ENCODE measurements around the gene AGTR2. TPM values are rescaled to one million over a fixed set of nuclear protein-coding genes. Genes with fewer than 3 reads are reported as not detected.
"Not testable (repeated sequence)": the region's sequence is repeated elsewhere in the genome, so short reads cannot be mapped to it uniquely, and the experiment has no call there.

Gene AGTR2, protein sequence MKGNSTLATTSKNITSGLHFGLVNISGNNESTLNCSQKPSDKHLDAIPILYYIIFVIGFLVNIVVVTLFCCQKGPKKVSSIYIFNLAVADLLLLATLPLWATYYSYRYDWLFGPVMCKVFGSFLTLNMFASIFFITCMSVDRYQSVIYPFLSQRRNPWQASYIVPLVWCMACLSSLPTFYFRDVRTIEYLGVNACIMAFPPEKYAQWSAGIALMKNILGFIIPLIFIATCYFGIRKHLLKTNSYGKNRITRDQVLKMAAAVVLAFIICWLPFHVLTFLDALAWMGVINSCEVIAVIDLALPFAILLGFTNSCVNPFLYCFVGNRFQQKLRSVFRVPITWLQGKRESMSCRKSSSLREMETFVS
- total RNA-seq: under 1 TPM in 6 of 8 experiments, not detected in 2; 0.10 to 0.41 (median 0.14) TPM

GRCh38 chrX:116170511-116170910 lies at the start of gene AGTR2:
Gene AGTR2, plus strand, starts transcription at chrX:116170744. Its CDS starts 1,537 bp downstream, at chrX:116172281.
- Histone ChIP-seq H3K4me3 (no peak within 1 kb of the TSS), H3K4me1 (replicated peaks in 1 of 2) (no peaks in the 10 kb centered on the region), H3K27ac (no peak within 1 kb of the TSS)
- in situ Hi-C loops (cut with MboI; ENCODE audit: low pct_unique_long_range_greater_than_20kb in 2 of 9, low sequenced_read_pairs in 9 of 9, unreplicated experiment in 9 of 9): no loop called here
- 20 to 80% (median 38%) methylated on average over 1 to 3 of the region's 3 CpGs; no CpG with 5 or more reads in 5 of the 10 experiments for WGBS, 10 experiments
- no peak for ATAC-seq (replicated peaks in 6 of 8)

DNA sequence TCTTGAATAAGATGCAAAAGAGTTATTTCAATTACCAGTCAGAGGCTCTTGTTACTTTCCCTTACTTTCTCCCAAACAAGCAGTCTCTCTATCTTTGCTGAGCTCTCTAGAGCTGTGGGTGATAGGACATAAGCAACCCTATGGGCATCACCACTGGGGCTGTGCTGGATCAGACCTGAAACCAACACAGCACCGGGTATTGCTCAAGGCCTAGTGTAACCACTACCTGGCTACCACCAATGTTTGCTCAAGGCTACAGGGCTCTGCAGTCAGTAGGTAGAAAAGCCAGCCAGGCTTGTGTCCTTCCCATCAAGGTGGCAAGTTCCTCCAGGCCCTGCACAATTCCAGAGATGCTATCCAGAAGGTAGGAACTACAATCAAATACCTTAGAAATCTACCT lies 35.3 kb upstream of the AGTR2 start:
- Histone ChIP-seq H3K4me1 (replicated peaks in 1 of 2) (no peaks in the 10 kb centered on the region), H3K4me3 (no peak overlapping the region), H3K27ac (no peak overlapping the region)
- no peak for ATAC-seq (replicated peaks in 6 of 8)
- WGBS, 10 experiments: no CpG with 5 or more reads among the region's 1 CpG
- in situ Hi-C loops (cut with MboI; ENCODE audit: low pct_unique_long_range_greater_than_20kb in 2 of 9, low sequenced_read_pairs in 9 of 9, unreplicated experiment in 9 of 9): no loop called here

DNA sequence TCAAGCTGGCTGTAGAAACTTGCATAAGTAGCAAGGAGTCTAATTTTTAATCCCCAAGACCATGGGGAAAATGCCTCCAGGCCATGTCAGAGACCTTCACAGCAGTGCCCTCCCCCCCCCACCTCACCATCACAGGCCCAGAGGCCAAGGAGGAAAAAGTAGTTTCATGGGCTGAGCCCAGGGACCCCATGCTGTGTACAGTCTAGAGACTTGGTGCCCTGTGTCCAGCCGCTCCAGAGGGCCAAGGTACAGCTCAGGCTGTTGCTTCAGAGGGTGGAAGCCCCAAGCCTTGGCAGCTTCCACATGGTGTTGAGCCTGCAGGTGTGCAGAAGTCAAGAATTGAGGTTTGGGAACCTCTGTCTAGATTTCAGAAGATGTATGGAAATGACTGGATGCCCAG lies 29.3 kb upstream of the AGTR2 start:
- ATAC-seq (replicated peaks in 6 of 8); H3K27ac ChIP-seq; in situ Hi-C loops (cut with MboI; ENCODE audit: low pct_unique_long_range_greater_than_20kb in 2 of 9, low sequenced_read_pairs in 9 of 9, unreplicated experiment in 9 of 9); H3K4me3 ChIP-seq; H3K4me1 ChIP-seq (replicated peaks in 1 of 2): not testable (repeated sequence)
- WGBS, 10 experiments: no CpG with 5 or more reads among the region's 1 CpG

GRCh38 chrX:116142976-116143375 lies 27.6 kb upstream of the AGTR2 start:
- Histone ChIP-seq H3K27ac (no peak overlapping the region), H3K4me3 (no peak overlapping the region), H3K4me1 (replicated peaks in 1 of 2) (no peaks in the 10 kb centered on the region)
- in situ Hi-C loops (cut with MboI; ENCODE audit: low pct_unique_long_range_greater_than_20kb in 2 of 9, low sequenced_read_pairs in 9 of 9, unreplicated experiment in 9 of 9): no loop called here
- ATAC-seq (replicated peaks in 6 of 8): no peak
- WGBS, 10 experiments: 0 to 19% (median 0%) methylated on average over 1 to 2 of the region's 2 CpGs; no CpG with 5 or more reads in 6 of the 10 experiments

DNA sequence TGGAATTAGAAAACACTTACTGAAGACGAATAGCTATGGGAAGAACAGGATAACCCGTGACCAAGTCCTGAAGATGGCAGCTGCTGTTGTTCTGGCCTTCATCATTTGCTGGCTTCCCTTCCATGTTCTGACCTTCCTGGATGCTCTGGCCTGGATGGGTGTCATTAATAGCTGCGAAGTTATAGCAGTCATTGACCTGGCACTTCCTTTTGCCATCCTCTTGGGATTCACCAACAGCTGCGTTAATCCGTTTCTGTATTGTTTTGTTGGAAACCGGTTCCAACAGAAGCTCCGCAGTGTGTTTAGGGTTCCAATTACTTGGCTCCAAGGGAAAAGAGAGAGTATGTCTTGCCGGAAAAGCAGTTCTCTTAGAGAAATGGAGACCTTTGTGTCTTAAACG lies 2.4 kb downstream of the AGTR2 start:
- no peak for ATAC-seq (replicated peaks in 6 of 8)
- Histone ChIP-seq H3K4me3 (no peak overlapping the region), H3K4me1 (replicated peaks in 1 of 2) (no peaks in the 10 kb centered on the region), H3K27ac (no peak overlapping the region)
- WGBS, 10 experiments: 0 to 100% (median 69%) methylated on average over 1 to 9 of the region's 9 CpGs; no CpG with 5 or more reads in 2 of the 10 experiments
- in situ Hi-C loops (cut with MboI; ENCODE audit: low pct_unique_long_range_greater_than_20kb in 2 of 9, low sequenced_read_pairs in 9 of 9, unreplicated experiment in 9 of 9): no loop called here

GRCh38 chrX:116181300-116181699 lies 10.8 kb downstream of the AGTR2 start:
- H3K4me1 ChIP-seq (replicated peaks in 1 of 2): no peaks in the 10 kb centered on the region
- in situ Hi-C loops (cut with MboI; ENCODE audit: low pct_unique_long_range_greater_than_20kb in 2 of 9, low sequenced_read_pairs in 9 of 9, unreplicated experiment in 9 of 9): no loop called here
- ATAC-seq (replicated peaks in 6 of 8): no peak
- WGBS, 10 experiments: 50% methylated on average over 1 of the region's 1 CpG; no CpG with 5 or more reads in 9 of the 10 experiments
- H3K27ac ChIP-seq: no peak overlapping the region
- H3K4me3 ChIP-seq: no peak overlapping the region

GRCh38 chrX:116185163-116185562 lies 14.6 kb downstream of the AGTR2 start:
- Histone ChIP-seq H3K4me3 (no peak overlapping the region), H3K27ac (no peak overlapping the region), H3K4me1 (replicated peaks in 1 of 2) (no peaks in the 10 kb centered on the region)
- ATAC-seq (replicated peaks in 6 of 8): no peak
- in situ Hi-C loops (cut with MboI; ENCODE audit: low pct_unique_long_range_greater_than_20kb in 2 of 9, low sequenced_read_pairs in 9 of 9, unreplicated experiment in 9 of 9): no loop called here

- Histone ChIP-seq H3K4me1 (replicated peaks in 1 of 2) (no peaks in the 10 kb centered on the region), H3K27ac (no peak overlapping the region), H3K4me3 (no peak overlapping the region)
- in situ Hi-C loops (cut with MboI; ENCODE audit: low pct_unique_long_range_greater_than_20kb in 2 of 9, low sequenced_read_pairs in 9 of 9, unreplicated experiment in 9 of 9): no loop called here
- no peak for ATAC-seq (replicated peaks in 6 of 8)
Observed at GRCh38 chrX:116194649-116195048, 24.1 kb downstream of the AGTR2 start.

GRCh38 chrX:116198235-116198634 lies 27.7 kb downstream of the AGTR2 start:
- no peak overlapping the region for H3K4me3 ChIP-seq
- ATAC-seq (replicated peaks in 6 of 8): no peak
- no peak overlapping the region for H3K27ac ChIP-seq
- in situ Hi-C loops (cut with MboI; ENCODE audit: low pct_unique_long_range_greater_than_20kb in 2 of 9, low sequenced_read_pairs in 9 of 9, unreplicated experiment in 9 of 9): no loop called here
- WGBS, 10 experiments: 0 to 100% (median 24%) methylated on average over 1 to 3 of the region's 3 CpGs; no CpG with 5 or more reads in 7 of the 10 experiments
- H3K4me1 ChIP-seq (replicated peaks in 1 of 2): no peaks in the 10 kb centered on the region

DNA sequence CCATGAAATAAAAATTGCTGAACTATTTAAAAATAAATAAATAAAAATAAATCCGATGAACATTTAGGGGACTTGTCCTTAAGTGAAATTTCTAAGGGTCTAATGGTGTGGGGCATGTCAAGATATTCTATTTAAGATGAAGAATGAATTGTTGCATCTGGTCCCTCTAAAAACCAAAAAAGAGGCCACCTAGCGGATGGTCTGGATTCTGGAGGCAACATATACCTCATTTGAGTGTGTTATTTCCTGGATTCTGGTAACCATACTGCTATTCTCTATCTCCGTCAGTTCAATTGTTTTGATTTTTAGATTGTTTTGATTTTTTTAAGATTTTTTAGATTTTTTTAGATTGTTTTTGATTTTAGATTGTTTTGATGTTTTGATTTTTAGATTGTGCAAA lies 28.3 kb downstream of the AGTR2 start:
- in situ Hi-C loops (cut with MboI; ENCODE audit: low pct_unique_long_range_greater_than_20kb in 2 of 9, low sequenced_read_pairs in 9 of 9, unreplicated experiment in 9 of 9): no loop called here
- ATAC-seq (replicated peaks in 6 of 8): no peak
- 0 to 100% (median 40%) methylated on average over 1 to 3 of the region's 3 CpGs; no CpG with 5 or more reads in 5 of the 10 experiments for WGBS, 10 experiments
- Histone ChIP-seq H3K4me3 (no peak overlapping the region), H3K27ac (no peak overlapping the region), H3K4me1 (replicated peaks in 1 of 2) (no peaks in the 10 kb centered on the region)

DNA sequence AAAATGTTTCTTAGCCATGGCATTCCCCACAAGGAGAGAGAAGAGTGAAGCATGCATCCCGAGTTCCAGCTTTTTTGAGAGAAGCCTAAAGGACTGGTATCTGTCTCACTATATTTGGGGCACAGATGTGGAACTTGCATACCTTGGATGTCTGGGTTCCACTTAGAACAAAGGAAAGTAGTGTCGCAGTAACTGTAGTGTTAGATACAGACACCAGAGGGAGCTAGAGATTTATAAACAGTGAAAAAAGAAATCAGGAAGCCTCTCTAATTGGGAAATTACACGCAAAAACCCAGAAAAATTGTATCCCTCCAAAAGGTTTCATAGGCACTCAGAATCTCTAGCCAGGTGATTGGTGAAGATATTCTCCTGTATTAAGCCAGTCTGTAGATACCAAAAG lies 34.4 kb downstream of the AGTR2 start:
- H3K4me3 ChIP-seq: no peak overlapping the region
- WGBS, 10 experiments: 0 to 17% (median 8%) methylated on average over 1 to 2 of the region's 3 CpGs; no CpG with 5 or more reads in 7 of the 10 experiments
- in situ Hi-C loops (cut with MboI; ENCODE audit: low pct_unique_long_range_greater_than_20kb in 2 of 9, low sequenced_read_pairs in 9 of 9, unreplicated experiment in 9 of 9): loop anchor here in 1 of 9 experiments (25.0 kb wide), 1 partner anchor 282 kb away; no protein-coding TSS in a partner anchor
- no peak for ATAC-seq (replicated peaks in 6 of 8)
- no peaks in the 10 kb centered on the region for H3K4me1 ChIP-seq (replicated peaks in 1 of 2)
- H3K27ac ChIP-seq: no peak overlapping the region

DNA sequence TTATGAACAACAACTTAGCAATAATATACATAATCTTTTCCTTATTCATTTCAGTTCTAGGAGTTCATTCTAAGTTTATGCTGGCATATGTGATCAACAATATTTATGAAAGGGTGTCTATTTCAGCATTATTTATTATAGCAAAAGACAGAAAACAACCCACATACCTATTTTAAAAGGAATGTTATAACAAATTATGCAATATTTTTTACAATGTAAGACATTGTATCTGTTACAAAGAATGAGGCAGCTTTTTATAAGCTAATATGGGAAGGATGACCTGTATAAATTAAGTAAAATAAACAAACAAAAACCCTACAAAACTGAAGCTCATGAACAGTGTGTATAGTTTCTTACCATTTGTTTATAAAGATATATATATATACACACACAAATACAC lies 42.7 kb downstream of the AGTR2 start:
- no peak overlapping the region for H3K4me3 ChIP-seq
- H3K27ac ChIP-seq: no peak overlapping the region
- no peaks in the 10 kb centered on the region for H3K4me1 ChIP-seq (replicated peaks in 1 of 2)
- peak in 1 of 8 experiments; percentile 36 for ATAC-seq (replicated peaks in 6 of 8)
- in situ Hi-C loops (cut with MboI; ENCODE audit: low pct_unique_long_range_greater_than_20kb in 2 of 9, low sequenced_read_pairs in 9 of 9, unreplicated experiment in 9 of 9): loop anchor here in 1 of 9 experiments (25.0 kb wide), 1 partner anchor 274 kb away; no protein-coding TSS in a partner anchor

GRCh38 chrX:116217080-116217479 lies 46.5 kb downstream of the AGTR2 start:
- not testable (repeated sequence) for H3K27ac ChIP-seq; ATAC-seq (replicated peaks in 6 of 8); H3K4me1 ChIP-seq (replicated peaks in 1 of 2); H3K4me3 ChIP-seq
- in situ Hi-C loops (cut with MboI; ENCODE audit: low pct_unique_long_range_greater_than_20kb in 2 of 9, low sequenced_read_pairs in 9 of 9, unreplicated experiment in 9 of 9): loop anchor here in 1 of 9 experiments (25.0 kb wide), 1 partner anchor 270 kb away; no protein-coding TSS in a partner anchor
- WGBS, 10 experiments: 0 to 100% (median 39%) methylated on average over 1 to 2 of the region's 2 CpGs; no CpG with 5 or more reads in 7 of the 10 experiments

All from motor neuron (in vitro differentiated cells).